ENCODE data around the gene MATN1. TPM values are rescaled to one million over a fixed set of nuclear protein-coding genes. Genes with fewer than 3 reads are reported as not detected.

The MATN1 gene
- total and polyA plus RNA-seq, 9 donors, result 0.10 to 0.95 (median 0.51) TPM

DNA sequence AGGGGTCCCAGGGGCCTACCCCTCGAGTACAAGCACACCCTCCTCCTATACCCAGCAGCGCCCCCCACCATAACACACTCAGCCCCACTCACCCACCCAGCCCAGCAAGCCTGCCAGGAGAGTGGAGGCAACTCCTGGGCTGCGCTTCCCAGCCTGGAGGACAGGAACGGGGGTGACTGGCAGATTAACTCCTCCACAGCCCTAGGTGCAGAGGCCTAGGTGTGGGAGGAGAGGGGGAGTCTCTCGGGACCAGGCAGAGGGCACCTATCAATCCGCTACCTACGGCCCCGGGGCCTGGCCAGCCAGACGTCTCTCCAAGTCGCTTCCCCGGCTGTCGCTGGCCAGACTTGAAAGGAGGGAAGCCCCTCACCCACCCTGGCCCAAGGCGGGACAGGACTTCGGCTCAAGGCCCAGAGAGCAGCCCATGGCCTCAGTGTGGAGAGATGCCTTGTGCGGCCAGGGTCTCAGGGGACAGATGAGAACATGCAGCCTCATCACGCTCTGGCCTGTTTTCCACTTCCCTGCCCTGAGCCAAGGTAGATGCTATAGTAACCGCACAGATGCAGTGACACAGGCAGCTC is 24.9 kb downstream of the MATN1 start:
- no peak overlapping the region for H3K27ac ChIP-seq
- no peaks in the 10 kb centered on the region for H3K4me1 ChIP-seq (ENCODE audit: insufficient read depth)
- H3K27me3 ChIP-seq, result no peaks in the 10 kb centered on the region
- DNase-seq, result no peak
- H3K4me3 ChIP-seq, result no peak overlapping the region
- H3K9me3 ChIP-seq, result no peaks in the 10 kb centered on the region
- intact Hi-C loops (cut with DNase I), result no loop called here
- WGBS, 3 donors, result 60 to 72% (median 62%) methylated on average over 17 of the region's 17 CpGs
- TF ChIP-seq, protein P1, sequence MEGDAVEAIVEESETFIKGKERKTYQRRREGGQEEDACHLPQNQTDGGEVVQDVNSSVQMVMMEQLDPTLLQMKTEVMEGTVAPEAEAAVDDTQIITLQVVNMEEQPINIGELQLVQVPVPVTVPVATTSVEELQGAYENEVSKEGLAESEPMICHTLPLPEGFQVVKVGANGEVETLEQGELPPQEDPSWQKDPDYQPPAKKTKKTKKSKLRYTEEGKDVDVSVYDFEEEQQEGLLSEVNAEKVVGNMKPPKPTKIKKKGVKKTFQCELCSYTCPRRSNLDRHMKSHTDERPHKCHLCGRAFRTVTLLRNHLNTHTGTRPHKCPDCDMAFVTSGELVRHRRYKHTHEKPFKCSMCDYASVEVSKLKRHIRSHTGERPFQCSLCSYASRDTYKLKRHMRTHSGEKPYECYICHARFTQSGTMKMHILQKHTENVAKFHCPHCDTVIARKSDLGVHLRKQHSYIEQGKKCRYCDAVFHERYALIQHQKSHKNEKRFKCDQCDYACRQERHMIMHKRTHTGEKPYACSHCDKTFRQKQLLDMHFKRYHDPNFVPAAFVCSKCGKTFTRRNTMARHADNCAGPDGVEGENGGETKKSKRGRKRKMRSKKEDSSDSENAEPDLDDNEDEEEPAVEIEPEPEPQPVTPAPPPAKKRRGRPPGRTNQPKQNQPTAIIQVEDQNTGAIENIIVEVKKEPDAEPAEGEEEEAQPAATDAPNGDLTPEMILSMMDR (IDR thresholded peaks at IDR 0.05), result no peak
- TF ChIP-seq POLR2A (IDR thresholded peaks at IDR 0.05) (no peak), EP300 (IDR thresholded peaks at IDR 0.05) (no peak)
- no peaks in the 10 kb centered on the region for H3K36me3 ChIP-seq

DNA sequence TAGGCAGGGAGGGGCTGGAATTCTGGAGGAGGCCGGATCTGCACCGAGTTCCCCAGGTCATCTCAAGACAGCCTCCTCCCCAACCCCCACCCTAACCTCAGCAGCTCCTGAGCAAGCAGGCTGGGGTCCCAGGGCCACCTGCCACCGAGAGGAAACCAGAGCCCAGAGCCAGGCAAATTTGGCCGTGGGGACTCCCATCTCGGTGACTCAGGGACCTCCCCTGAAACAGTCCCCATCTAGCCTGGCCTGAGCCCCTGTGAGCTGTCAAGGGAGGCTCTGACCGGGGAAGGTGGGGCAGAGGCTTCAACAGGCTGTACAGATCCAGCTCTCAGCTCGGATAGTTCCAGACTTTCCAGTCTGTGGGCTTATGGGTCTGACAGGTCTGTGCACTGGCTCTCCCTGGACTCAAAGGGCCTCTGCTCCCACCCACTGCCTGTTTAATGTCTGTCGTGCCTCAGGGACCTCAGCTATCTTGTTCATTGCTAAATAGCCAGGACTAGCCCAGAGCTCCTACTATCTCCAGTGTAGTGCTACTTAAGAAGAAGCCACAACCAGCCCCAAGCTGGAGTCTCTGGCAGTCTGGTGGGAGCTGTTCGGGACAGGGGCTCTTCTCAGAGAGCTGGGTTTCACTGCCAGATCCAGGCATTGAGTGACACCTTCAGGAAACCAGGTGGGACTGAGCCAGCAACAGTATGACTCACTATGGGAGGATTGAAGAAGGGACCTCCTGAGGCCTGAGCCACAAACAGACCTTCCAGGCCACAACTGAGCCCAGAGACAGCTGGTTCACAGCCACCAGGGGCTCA is 25.6 kb downstream of the MATN1 start:
- WGBS, 3 donors, result 62 to 73% (median 67%) methylated on average over 9 of the region's 9 CpGs
- Histone ChIP-seq H3K27me3 (no peaks in the 10 kb centered on the region), H3K4me1 (ENCODE audit: insufficient read depth) (no peaks in the 10 kb centered on the region), H3K27ac (no peak overlapping the region), H3K36me3 (no peaks in the 10 kb centered on the region), H3K4me3 (no peak overlapping the region), H3K9me3 (no peaks in the 10 kb centered on the region)
- no peak for TF ChIP-seq EP300 (IDR thresholded peaks at IDR 0.05)
- no peak for TF ChIP-seq POLR2A (IDR thresholded peaks at IDR 0.05)
- TF ChIP-seq, protein P1 (IDR thresholded peaks at IDR 0.05), result no peak
- DNase-seq, result no peak
- intact Hi-C loops (cut with DNase I), result no loop called here

- Histone ChIP-seq H3K27me3 (no peaks in the 10 kb centered on the region), H3K27ac (no peak overlapping the region), H3K36me3 (no peaks in the 10 kb centered on the region), H3K4me1 (ENCODE audit: insufficient read depth) (no peaks in the 10 kb centered on the region), H3K4me3 (no peak overlapping the region), H3K9me3 (no peaks in the 10 kb centered on the region)
- WGBS, 3 donors, result 91 to 97% (median 93%) methylated on average over 6 of the region's 6 CpGs
- no peak for DNase-seq
- intact Hi-C loops (cut with DNase I), result no loop called here
- TF ChIP-seq EP300 (IDR thresholded peaks at IDR 0.05) (no peak), POLR2A (IDR thresholded peaks at IDR 0.05) (no peak)
- TF ChIP-seq, protein P1 (IDR thresholded peaks at IDR 0.05), result no peak
These were observed 26.6 kb downstream of the MATN1 start for GRCh38 chr1:30696831-30697230.

- H3K4me3 ChIP-seq, result no peak overlapping the region
- no peaks in the 10 kb centered on the region for H3K27me3 ChIP-seq
- no peak for DNase-seq
- H3K4me1 ChIP-seq (ENCODE audit: insufficient read depth), result no peaks in the 10 kb centered on the region
- intact Hi-C loops (cut with DNase I), result no loop called here
- no peaks in the 10 kb centered on the region for H3K36me3 ChIP-seq
- TF ChIP-seq EP300 (IDR thresholded peaks at IDR 0.05) (no peak), POLR2A (IDR thresholded peaks at IDR 0.05) (no peak)
- TF ChIP-seq, protein P1 (IDR thresholded peaks at IDR 0.05), result no peak
- WGBS, 3 donors, result 54 to 59% (median 59%) methylated on average over 6 of the region's 6 CpGs
- no peaks in the 10 kb centered on the region for H3K9me3 ChIP-seq
- no peak overlapping the region for H3K27ac ChIP-seq
These were observed 27.9 kb downstream of the MATN1 start for GRCh38 chr1:30695439-30695841.
